HG02678 (cell line): Measurements from ENCODE around the gene CACHD1.
"Not testable (repeated sequence)": the region's sequence is repeated elsewhere in the genome, so short reads cannot be mapped to it uniquely, and the experiment has no call there.

ENCODE experiments used
- ATAC-seq: cut with Tn5 transposase; IDR thresholded peaks from one replicate; pipeline ENCODE4 v1.9.1; 2021; ENCODE audit warnings: mild to moderate bottlenecking, moderate library complexity; ENCODE audit not compliant: unreplicated experiment

The CACHD1 gene

DNA sequence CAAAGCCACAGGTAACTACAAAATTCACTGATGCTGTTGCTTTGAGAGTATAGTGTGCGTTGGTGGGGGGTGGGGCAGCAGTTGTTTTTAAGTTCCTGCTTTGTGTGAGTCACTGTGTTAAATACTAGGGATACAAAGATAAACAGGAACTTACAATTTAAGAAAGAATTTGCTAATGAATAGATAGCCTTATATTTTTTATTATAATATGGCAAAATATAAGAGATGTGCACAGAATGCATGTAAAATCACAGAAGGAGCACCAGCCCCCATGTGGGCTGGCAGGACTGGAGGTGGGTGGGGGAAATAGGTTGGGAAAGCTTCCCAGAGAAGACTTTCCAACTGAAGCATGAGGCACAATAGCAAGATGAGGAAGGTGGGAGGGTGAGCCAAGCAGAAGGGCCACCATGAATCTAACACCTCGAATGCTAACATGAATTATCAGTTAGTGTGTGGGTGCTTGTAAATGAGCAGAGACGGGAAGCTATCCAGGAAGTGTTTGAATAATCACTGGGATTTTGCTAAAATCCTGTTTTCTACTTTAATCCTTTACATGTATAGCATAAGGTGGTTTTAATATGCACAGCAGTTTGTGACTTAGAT, 217.9 kb downstream of the CACHD1 start:
- ATAC-seq, result no peak

GRCh38 chr1:64691626-64692025, 221.7 kb downstream of the CACHD1 start:
- ATAC-seq, result no peak

GRCh38 chr1:64692911-64693310, 223.0 kb downstream of the CACHD1 start:
- ATAC-seq, result no peak

DNA sequence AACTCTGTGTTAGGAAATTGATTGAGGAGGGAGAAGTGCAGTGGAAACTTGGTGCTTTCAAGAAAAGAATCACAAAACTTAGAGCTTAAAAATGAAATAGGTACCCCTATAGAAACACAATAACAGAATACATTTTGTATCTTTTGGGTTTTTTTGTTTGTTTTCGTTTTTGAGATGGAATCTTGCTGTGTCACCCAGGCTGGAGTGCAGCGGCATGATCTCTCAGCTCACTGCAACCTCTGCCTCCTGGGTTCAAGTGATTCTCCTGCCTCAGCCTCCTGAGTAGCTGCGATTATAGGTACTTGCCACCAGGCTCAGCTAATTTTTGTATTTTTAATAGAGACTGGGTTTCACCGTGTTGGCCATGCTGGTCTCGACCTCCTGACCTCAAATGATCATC, 223.5 kb downstream of the CACHD1 start:
- ATAC-seq, result no peak

GRCh38 chr1:64696879-64697278, 226.9 kb downstream of the CACHD1 start:
- no peak for ATAC-seq

- no peak for ATAC-seq
These were observed 229.4 kb downstream of the CACHD1 start for GRCh38 chr1:64699327-64699726.

DNA sequence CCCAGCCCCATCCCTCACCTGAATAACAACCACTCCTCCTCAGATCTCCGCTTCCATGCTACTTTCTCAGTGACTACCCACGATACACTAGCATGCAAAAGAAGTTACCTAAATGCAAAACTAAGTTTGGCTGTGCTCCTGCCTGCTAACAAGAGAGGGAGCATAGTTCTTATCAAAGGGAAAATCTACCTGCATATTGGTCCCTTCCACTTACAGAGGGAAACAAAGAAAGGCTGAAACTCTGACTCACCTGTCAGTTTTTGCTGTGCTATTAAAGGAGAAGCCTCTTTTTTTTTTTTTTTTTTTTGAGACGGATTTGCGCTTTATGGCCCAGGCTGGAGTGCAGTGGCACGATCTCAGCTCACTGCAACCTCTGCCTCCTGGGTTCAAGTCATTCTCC, 231.1 kb downstream of the CACHD1 start:
- no peak for ATAC-seq

- no peak for ATAC-seq
These were observed 232.0 kb downstream of the CACHD1 start for GRCh38 chr1:64701886-64702285.

DNA sequence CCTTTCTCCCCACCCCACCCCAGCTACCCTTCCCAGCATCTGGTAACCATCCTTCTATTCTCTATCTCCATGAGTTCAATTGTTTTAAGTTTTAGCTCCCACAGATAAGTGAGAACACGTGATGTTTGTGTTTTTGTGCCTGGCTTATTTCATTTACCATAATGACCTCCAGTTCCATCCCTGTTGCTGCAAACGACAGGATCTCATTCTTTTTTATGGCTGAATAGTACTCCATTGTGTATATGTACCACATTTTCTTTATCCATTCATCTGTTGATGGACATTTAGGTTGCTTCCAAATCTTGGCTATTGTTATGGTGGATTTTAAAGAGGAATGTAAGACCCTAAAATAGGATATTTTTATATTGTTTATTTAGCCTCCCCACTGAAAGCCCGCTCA, 232.7 kb downstream of the CACHD1 start:
- ATAC-seq, result not testable (repeated sequence)

GRCh38 chr1:64703600-64703999, 233.7 kb downstream of the CACHD1 start:
- ATAC-seq, result no peak

DNA sequence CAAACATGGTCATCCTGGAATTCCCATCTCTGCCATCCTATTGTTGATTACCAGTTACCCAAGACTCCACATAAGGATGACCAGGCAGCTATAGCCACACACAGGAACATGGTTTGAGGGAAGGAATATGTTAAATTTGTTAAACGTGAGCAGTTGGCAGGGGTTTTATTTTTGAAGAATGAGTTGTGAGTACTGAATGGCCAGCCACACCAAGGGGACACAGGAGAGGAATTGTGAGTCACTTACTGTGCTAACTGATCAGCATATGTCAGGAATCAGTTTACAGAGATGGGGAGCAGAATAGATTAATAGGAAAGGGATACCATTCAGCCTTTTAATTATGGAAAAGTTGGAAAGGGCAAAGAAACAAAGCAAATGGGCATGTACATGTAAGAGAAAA, 235.7 kb downstream of the CACHD1 start:
- no peak for ATAC-seq

DNA sequence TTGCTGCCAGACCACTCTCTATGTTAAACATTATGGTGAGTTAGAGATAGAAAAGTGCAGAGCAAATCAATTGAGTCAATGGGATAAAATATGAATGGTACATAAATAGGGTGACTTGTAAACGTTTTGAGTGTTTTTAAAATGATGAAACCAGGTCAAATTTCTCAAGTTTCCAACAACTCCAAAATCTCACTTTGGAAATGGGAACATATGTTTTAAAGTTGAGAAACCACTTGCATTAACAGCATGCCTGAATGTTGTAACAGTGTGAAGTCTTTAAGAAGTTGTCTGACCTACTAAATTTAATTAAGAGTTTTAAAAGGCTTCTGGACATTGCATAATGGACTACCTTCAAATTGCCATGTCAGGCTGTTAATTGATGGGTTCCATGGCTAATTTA, 241.3 kb downstream of the CACHD1 start:
- ATAC-seq, result no peak

DNA sequence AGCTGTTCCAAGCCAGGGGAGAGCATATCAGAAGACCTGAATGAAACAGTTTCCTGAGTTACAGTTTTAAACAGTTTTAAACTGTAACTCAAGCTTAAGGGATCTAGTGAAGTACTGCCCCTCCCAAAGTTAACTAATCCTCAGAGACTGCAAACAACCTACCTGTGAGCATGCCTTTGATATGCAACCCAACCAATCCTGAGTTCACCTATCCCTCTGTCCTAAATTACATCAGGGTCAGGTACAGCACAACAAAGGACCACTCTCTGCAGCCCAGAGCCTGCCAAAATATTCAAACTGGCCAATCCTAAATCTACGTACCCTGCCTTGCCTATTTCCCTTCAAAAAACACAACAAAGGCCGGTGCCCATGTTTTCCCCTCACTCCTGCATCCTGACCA, 242.1 kb downstream of the CACHD1 start:
- ATAC-seq, result no peak

- ATAC-seq, result no peak
These were observed 245.3 kb downstream of the CACHD1 start for GRCh38 chr1:64715186-64715585.

- ATAC-seq, result no peak
These were observed 251.2 kb downstream of the CACHD1 start for GRCh38 chr1:64721135-64721534.

DNA sequence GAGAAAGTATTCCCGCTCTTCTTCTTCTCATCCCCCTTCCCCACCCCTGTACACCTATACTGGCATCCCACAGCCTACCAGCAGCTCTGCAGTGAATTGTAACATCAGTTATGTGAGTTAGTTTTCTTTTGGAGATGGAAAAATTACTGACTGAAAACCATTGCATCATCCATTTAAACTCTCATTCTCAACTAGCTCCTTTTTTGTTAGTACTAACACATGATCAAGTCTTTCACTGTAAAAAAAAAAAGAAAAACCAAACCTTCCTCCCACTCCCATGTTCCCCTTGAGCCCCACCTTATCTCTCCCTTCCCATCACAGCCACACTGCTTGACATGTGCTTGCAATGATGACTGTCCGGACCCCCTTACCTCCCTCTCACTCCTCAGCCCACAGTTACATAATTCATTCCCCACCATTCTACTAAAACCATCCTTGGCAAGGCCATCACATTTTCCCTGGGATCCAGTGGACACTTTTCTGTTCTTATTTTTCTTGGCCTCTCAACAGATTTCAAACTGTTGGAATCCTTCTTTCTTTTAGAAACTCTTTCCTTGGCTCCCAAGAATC, 251.7 kb downstream of the CACHD1 start:
- no peak for ATAC-seq

DNA sequence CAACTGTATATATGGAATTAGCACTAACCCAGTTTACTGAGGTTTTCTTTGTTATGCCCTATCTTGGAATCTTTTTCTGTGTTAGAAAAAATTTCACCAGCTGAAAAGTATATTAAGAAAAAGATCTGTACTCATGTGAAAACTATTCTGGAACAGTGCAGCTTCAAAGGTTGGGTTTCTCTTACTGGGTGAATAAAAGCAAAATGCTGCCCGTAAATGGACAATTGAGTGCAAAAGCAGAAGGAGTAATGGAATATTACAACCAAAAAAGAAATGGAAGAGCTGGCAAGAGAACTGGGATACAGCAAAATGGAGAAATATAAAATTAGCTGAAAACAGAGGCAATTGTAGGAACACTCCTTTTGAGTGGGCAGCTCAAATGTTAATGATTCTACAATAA, 257.9 kb downstream of the CACHD1 start:
- ATAC-seq, result no peak

DNA sequence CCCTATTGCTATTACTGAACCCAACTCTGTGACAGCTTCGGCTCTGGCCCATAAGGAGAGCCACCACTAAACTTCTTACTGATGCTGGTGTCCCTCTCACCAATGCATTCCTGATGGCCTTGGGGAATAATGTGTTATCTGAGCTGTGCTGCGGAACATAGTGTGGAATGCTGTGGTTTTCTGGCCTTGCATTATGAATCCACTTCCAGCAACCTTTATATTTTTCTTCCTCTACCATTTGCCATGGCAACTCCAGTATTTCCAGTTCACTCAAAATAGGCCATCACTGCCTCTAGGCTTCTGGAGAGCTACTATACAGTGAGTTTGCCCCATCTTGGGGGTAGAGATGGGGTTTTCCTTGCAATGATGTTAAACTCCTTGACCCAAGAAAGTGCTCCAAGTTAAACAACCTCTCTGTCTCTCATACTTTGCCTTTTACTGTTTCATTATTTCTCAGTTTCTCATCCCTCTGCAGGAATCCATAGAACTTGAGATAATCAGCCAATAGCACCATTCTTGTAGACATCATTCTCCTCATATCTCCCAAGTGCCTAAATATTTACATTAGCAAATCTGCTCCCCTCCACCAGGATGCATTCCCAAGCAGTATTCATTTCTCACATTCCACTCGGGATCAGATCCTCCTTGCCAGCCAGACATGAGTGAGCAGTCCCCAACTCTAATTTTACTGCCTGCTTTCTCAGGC, 263.8 kb downstream of the CACHD1 start:
- ATAC-seq, result no peak

- ATAC-seq, result no peak
These were observed 264.3 kb downstream of the CACHD1 start for GRCh38 chr1:64734287-64734652.

DNA sequence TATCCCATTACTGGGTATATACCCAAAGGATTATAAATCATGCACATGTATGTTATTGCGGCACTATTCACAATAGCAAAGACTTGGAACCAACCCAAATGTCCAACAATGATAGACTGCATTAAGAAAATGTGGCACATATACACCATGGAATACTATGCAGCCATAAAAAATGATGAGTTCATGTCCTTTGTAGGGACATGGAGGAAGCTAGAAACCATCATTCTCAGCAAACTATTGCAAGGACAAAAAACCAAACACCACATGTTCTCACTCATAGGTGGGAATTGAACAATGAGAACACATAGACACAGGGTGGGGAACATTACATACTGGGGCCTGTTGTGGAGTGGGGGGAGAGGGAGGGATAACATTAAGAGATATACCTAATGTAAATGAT, 270.8 kb downstream of the CACHD1 start:
- ATAC-seq, result not testable (repeated sequence)
